ENCODE results near the gene A3GALT2.

Gene A3GALT2

GRCh38 chr1:33332881-33333280 lies 12.0 kb upstream of the A3GALT2 start:
- in situ Hi-C loops (cut with MboI; ENCODE audit: low sequenced_read_pairs) = no loop called here

- in situ Hi-C loops (cut with MboI; ENCODE audit: low sequenced_read_pairs) = no loop called here
These were observed 11.5 kb upstream of the A3GALT2 start for GRCh38 chr1:33332357-33332789.

GRCh38 chr1:33331444-33332356 lies 10.8 kb upstream of the A3GALT2 start:
- in situ Hi-C loops (cut with MboI; ENCODE audit: low sequenced_read_pairs) = no loop called here

GRCh38 chr1:33330906-33331305 lies 10.0 kb upstream of the A3GALT2 start:
- in situ Hi-C loops (cut with MboI; ENCODE audit: low sequenced_read_pairs) = no loop called here

GRCh38 chr1:33330361-33330890 lies 9.5 kb upstream of the A3GALT2 start:
- in situ Hi-C loops (cut with MboI; ENCODE audit: low sequenced_read_pairs) = no loop called here

GRCh38 chr1:33329600-33330305 lies 8.9 kb upstream of the A3GALT2 start:
- in situ Hi-C loops (cut with MboI; ENCODE audit: low sequenced_read_pairs) = no loop called here

GRCh38 chr1:33328817-33329216 lies 7.9 kb upstream of the A3GALT2 start:
- in situ Hi-C loops (cut with MboI; ENCODE audit: low sequenced_read_pairs) = no loop called here

- in situ Hi-C loops (cut with MboI; ENCODE audit: low sequenced_read_pairs) = no loop called here
These were observed 6.9 kb upstream of the A3GALT2 start for GRCh38 chr1:33327587-33328325.

GRCh38 chr1:33326785-33327184 lies 5.9 kb upstream of the A3GALT2 start:
- in situ Hi-C loops (cut with MboI; ENCODE audit: low sequenced_read_pairs) = no loop called here

- in situ Hi-C loops (cut with MboI; ENCODE audit: low sequenced_read_pairs) = no loop called here
These were observed 4.0 kb upstream of the A3GALT2 start for GRCh38 chr1:33324677-33325575.

- in situ Hi-C loops (cut with MboI; ENCODE audit: low sequenced_read_pairs) = no loop called here
These were observed 3.0 kb upstream of the A3GALT2 start for GRCh38 chr1:33323663-33324477.

- in situ Hi-C loops (cut with MboI; ENCODE audit: low sequenced_read_pairs) = no loop called here
These were observed 2.1 kb upstream of the A3GALT2 start for GRCh38 chr1:33322870-33323585.

GRCh38 chr1:33322109-33322508 lies 1.2 kb upstream of the A3GALT2 start:
- in situ Hi-C loops (cut with MboI; ENCODE audit: low sequenced_read_pairs) = no loop called here

GRCh38 chr1:33321178-33321577 lies 280 bp upstream of the A3GALT2 start:
- in situ Hi-C loops (cut with MboI; ENCODE audit: low sequenced_read_pairs) = no loop called here

GRCh38 chr1:33319949-33320618 lies 814 bp downstream of the A3GALT2 start:
- in situ Hi-C loops (cut with MboI; ENCODE audit: low sequenced_read_pairs) = no loop called here

- in situ Hi-C loops (cut with MboI; ENCODE audit: low sequenced_read_pairs) = no loop called here
These were observed 1.5 kb downstream of the A3GALT2 start for GRCh38 chr1:33319186-33319948.

- in situ Hi-C loops (cut with MboI; ENCODE audit: low sequenced_read_pairs) = no loop called here
These were observed 3.0 kb downstream of the A3GALT2 start for GRCh38 chr1:33317946-33318345.

Measured in HL-60/S4 treated with phorbol 12-myristate 13-acetate at 8.2 ng/mL for 4 days and 3 days (cell line).